SW 1271 (cell line): Measurements from ENCODE around the gene TMEM108.

ENCODE experiments used
- DNase-seq, 2 experiments: peaks; one replicate each; lab custom pipeline; 2025; lab: John Stamatoyannopoulos, UW

Gene TMEM108

GRCh38 chr3:133386876-133387275 is 348.7 kb downstream of the TMEM108 start:
- peak in 1 of 2 experiments; percentile 8 for DNase-seq

GRCh38 chr3:133387341-133387740 is 349.1 kb downstream of the TMEM108 start:
- DNase-seq = no peak

- no peak for DNase-seq
These were observed 350.7 kb downstream of the TMEM108 start for GRCh38 chr3:133388696-133389395.

GRCh38 chr3:133390715-133391114 is 352.5 kb downstream of the TMEM108 start:
- no peak for DNase-seq

GRCh38 chr3:133393204-133393603 is 355.0 kb downstream of the TMEM108 start:
- DNase-seq = no peak

GRCh38 chr3:133393691-133394474 is 355.7 kb downstream of the TMEM108 start:
- no peak for DNase-seq

- DNase-seq = no peak
These were observed 356.5 kb downstream of the TMEM108 start for GRCh38 chr3:133394561-133395311.

GRCh38 chr3:133396906-133397305 is 358.7 kb downstream of the TMEM108 start:
- no peak for DNase-seq

GRCh38 chr3:133400006-133400515 is 361.9 kb downstream of the TMEM108 start, which contains the start of gene BFSP2:
Gene BFSP2 (plus strand): TSS chr3:133400056. CDS start chr3:133400084, 28 bp downstream.
- DNase-seq = no peak

- DNase-seq = no peak
These were observed 363.4 kb downstream of the TMEM108 start for GRCh38 chr3:133401374-133402135.

GRCh38 chr3:133404920-133405319 is 366.7 kb downstream of the TMEM108 start:
- no peak for DNase-seq

GRCh38 chr3:133408366-133408765 is 370.2 kb downstream of the TMEM108 start:
- no peak for DNase-seq

GRCh38 chr3:133408961-133409360 is 370.8 kb downstream of the TMEM108 start:
- peak in 1 of 2 experiments; percentile 14 for DNase-seq

- no peak for DNase-seq
These were observed 372.2 kb downstream of the TMEM108 start for GRCh38 chr3:133410191-133410892.

- no peak for DNase-seq
These were observed 374.3 kb downstream of the TMEM108 start for GRCh38 chr3:133412183-133413132.

- peak in 1 of 2 experiments; percentile 33 for DNase-seq
These were observed 375.2 kb downstream of the TMEM108 start for GRCh38 chr3:133413161-133414020.

GRCh38 chr3:133414021-133414392 is 375.8 kb downstream of the TMEM108 start:
- no peak for DNase-seq

- DNase-seq = no peak
These were observed 380.2 kb downstream of the TMEM108 start for GRCh38 chr3:133418361-133418760.
